HCT116 (cell line): Measurements from ENCODE around the gene MACF1. TPM values are rescaled to one million over a fixed set of nuclear protein-coding genes. Genes with fewer than 3 reads are reported as not detected.

ENCODE experiments used
- ATAC-seq: fragments of 200-7000 bp; cut with Tn5 transposase; 2 replicates; pipeline ENCODE4 v1.9.1; 2020; ENCODE audit warnings: mild to moderate bottlenecking, moderate library complexity
- BruUV-seq: library from RNA; stranded (reverse); fragments of 400-500 nt; replicated peaks from 2 replicates; lab custom pipeline; 2021; lab: Mats Ljungman, UMichigan
- CTCF ChIA-PET: fragments of 300-600 bp; sonication (Branson Sonifier 250); formaldehyde crosslinking; loops from one replicate; lab custom pipeline; 2021; ENCODE audit warnings: antibody characterized with exemption; lab: Charles Lee
- POLR2A ChIA-PET: fragments of 300-600, 350-600 bp; sonication (Branson Sonifier 250); formaldehyde crosslinking; loops from one replicate; lab custom pipeline; 2021; ENCODE audit warnings: antibody characterized with exemption; lab: Charles Lee
- RAD21 ChIA-PET, 2 experiments: fragments of 300-600 bp; sonication (Branson Sonifier 250); formaldehyde crosslinking; loops; one replicate each; lab custom pipeline; 2023; ENCODE audit warnings: low total read pairs in 2 of 2; ENCODE audit not compliant: uncharacterized antibody in 2 of 2, unreplicated experiment in 2 of 2, low non-redundant PET in 1 of 2; lab: Charles Lee
- DNase-seq: peaks from one replicate; pipeline ENCODE4 v3.0.0-alpha.2; 2010; ENCODE audit warnings: low read depth, low spot score
- H2AFZ ChIP-seq: fragments of 200-600 bp; shearing (Covaris generic), sonication (generic); 2 replicates; pipeline ENCODE4 v1.6.1; 2017; ENCODE audit warnings: low read depth, mixed run types, mixed read lengths, antibody characterized with exemption, low read length; ENCODE audit not compliant: poor library complexity, severe bottlenecking
- H3K27ac ChIP-seq: 2 replicates; pipeline ENCODE4 v1.5.1; 2012; ENCODE audit warnings: low read depth, low read length
- H3K27me3 ChIP-seq: fragments of 200-600 bp; sonication (generic); 2 replicates; pipeline ENCODE4 v1.6.1; 2016; ENCODE audit warnings: mixed run types, low read length, mixed read lengths; ENCODE audit not compliant: insufficient read depth
- H3K36me3 ChIP-seq, 2 experiments: fragments of 200-500 bp in 1 of 2; fragments of 200-600 bp in 1 of 2; sonication (Bioruptor generic) in 1 of 2; sonication (generic) in 1 of 2; 2 replicates each; pipeline versions ENCODE4 v1.5.1 to v1.6.1; 2014 to 2016; ENCODE audit warnings: low read length in 2 of 2, inconsistent platforms in 1 of 2, mixed read lengths in 1 of 2, mixed run types in 1 of 2; ENCODE audit not compliant: insufficient read depth in 2 of 2, control insufficient read depth in 1 of 2
- H3K4me1 ChIP-seq, 2 experiments: fragments of 200-600 bp in 1 of 2; sonication (generic) in 1 of 2; 2 replicates each; pipeline versions ENCODE4 v1.5.1 to v1.6.1; 2012 to 2017; ENCODE audit warnings: low read length in 2 of 2, inconsistent platforms in 1 of 2, mild to moderate bottlenecking in 1 of 2, mixed read lengths in 1 of 2, mixed run types in 1 of 2, moderate library complexity in 1 of 2; ENCODE audit not compliant: insufficient read depth in 2 of 2, control insufficient read depth in 1 of 2
- H3K4me2 ChIP-seq: fragments of 200-600 bp; sonication (generic); 2 replicates; pipeline ENCODE4 v1.6.1; 2017; ENCODE audit warnings: mixed run types, low read length, mixed read lengths
- H3K4me3 ChIP-seq, 2 experiments: fragments of 200-600 bp in 1 of 2; sonication (generic) in 1 of 2; replicated peaks in 1 of 2; 2 replicates each; pipeline ENCODE4 v1.5.1; 2011 to 2016; ENCODE audit warnings: low read length in 2 of 2, control low read depth in 1 of 2, low read depth in 1 of 2, mild to moderate bottlenecking in 1 of 2, mixed read lengths in 1 of 2, mixed run types in 1 of 2
- H3K79me2 ChIP-seq: fragments of 200-600 bp; sonication (generic); 2 replicates; pipeline ENCODE4 v1.6.1; 2017; ENCODE audit warnings: mild to moderate bottlenecking, mixed run types, low read length, moderate library complexity, mixed read lengths; ENCODE audit not compliant: insufficient read depth
- H3K9ac ChIP-seq: fragments of 200-600 bp; sonication (generic); 2 replicates; pipeline ENCODE4 v1.6.1; 2016; ENCODE audit warnings: low read length, mixed read lengths
- H3K9me2 ChIP-seq: fragments of 200-600 bp; sonication (generic), shearing (Covaris generic); 2 replicates; pipeline ENCODE4 v1.6.1; 2017; ENCODE audit warnings: mixed run types, mild to moderate bottlenecking, moderate library complexity; ENCODE audit not compliant: insufficient read depth
- H3K9me3 ChIP-seq, 2 experiments: fragments of 200-500 bp in 1 of 2; fragments of 200-600 bp in 1 of 2; sonication (Bioruptor generic) in 1 of 2; sonication (generic) in 1 of 2; 2 replicates each; pipeline ENCODE4 v1.6.1; 2014 to 2017; ENCODE audit warnings: low read length in 2 of 2, mixed read lengths in 2 of 2, inconsistent platforms in 1 of 2, low read depth in 1 of 2, mild to moderate bottlenecking in 1 of 2, mixed run types in 1 of 2, moderate library complexity in 1 of 2; ENCODE audit not compliant: control insufficient read depth in 1 of 2, insufficient read depth in 1 of 2
- H4K20me1 ChIP-seq: fragments of 200-600 bp; sonication (generic), shearing (Covaris generic); 2 replicates; pipeline ENCODE4 v1.6.1; 2017; ENCODE audit warnings: mixed run types, mild to moderate bottlenecking, moderate library complexity; ENCODE audit not compliant: insufficient read depth
- CBX3 ChIP-seq: IDR thresholded peaks from 2 replicates; pipeline ENCODE4 v1.6.1; 2012; ENCODE audit warnings: low read depth
- ELF1 ChIP-seq: IDR thresholded peaks from 2 replicates; pipeline ENCODE4 v1.6.1; 2012; ENCODE audit warnings: low read depth, borderline replicate concordance
- EZH2phosphoT487 ChIP-seq: fragments of 200-600 bp; IDR thresholded peaks from 2 replicates; pipeline ENCODE4 v1.6.1; 2018; ENCODE audit warnings: antibody characterized with exemption, borderline replicate concordance
- FOSL1 ChIP-seq: IDR thresholded peaks from 2 replicates; pipeline ENCODE4 v1.6.1; 2012; ENCODE audit warnings: low read depth
- JUND ChIP-seq: IDR thresholded peaks from 2 replicates; pipeline ENCODE4 v1.6.1; 2012
- TCF7L2 ChIP-seq: IDR thresholded peaks from 2 replicates; pipeline ENCODE4 v1.7.0; 2011; ENCODE audit warnings: borderline replicate concordance, inconsistent platforms; ENCODE audit not compliant: insufficient read depth, insufficient read length; ENCODE audit errors: extremely low read depth
- YY1 ChIP-seq: IDR thresholded peaks from 2 replicates; pipeline ENCODE4 v1.6.1; 2011; ENCODE audit warnings: low read length, low read depth, moderate library complexity, mild to moderate bottlenecking; ENCODE audit not compliant: insufficient replicate concordance; ENCODE audit errors: extremely low read depth
- intact Hi-C: fragments of 100-400 bp; cut with micrococcal nuclease; formaldehyde crosslinking; loops from 2 replicates; pipeline ENCODE4 v1.10.0; 2022
- total RNA-seq: library from RNA; stranded (reverse); gene quantifications from one replicate; pipeline ENCODE4 v1.2.1, GENCODE V29; 2021; ENCODE audit not compliant: unreplicated experiment
- TF ChIP-seq, protein P1 (sequence below): IDR thresholded peaks from 2 replicates; pipeline ENCODE4 v1.6.1; 2011; ENCODE audit warnings: mild to moderate bottlenecking, low read length, moderate library complexity; ENCODE audit not compliant: insufficient replicate concordance; ENCODE audit errors: extremely low read depth

MACF1 gene
- total RNA-seq, 1 experiment from 2014 or later, result 146 TPM

GRCh38 chr1:39212499-39212898 lies 8.0 kb downstream of the MACF1 start:
- intact Hi-C loops, result no loop called here
- peaks cover 5% of the 10 kb centered on the region; the same call in 1 of the 2 replicates for H3K79me2 ChIP-seq
- RAD21 ChIA-PET, result no interaction called here

GRCh38 chr1:39213511-39214002 lies 9.1 kb downstream of the MACF1 start:
- no peak overlapping the region for H3K9ac ChIP-seq
- H3K9me2 ChIP-seq, result no peaks in the 10 kb centered on the region
- peaks cover 13 to 20% of the 10 kb centered on the region in 2 experiments; a peak in 3 of 4 replicates for H3K4me1 ChIP-seq
- H3K27ac ChIP-seq, result no peak overlapping the region
- H3K79me2 ChIP-seq, result peaks cover 5% of the 10 kb centered on the region; the same call in 1 of the 2 replicates
- no peaks in the 10 kb centered on the region for H3K36me3 ChIP-seq
- no peaks in the 10 kb centered on the region for H3K27me3 ChIP-seq
- no peak overlapping the region for H3K4me3 ChIP-seq
- POLR2A ChIA-PET, result interaction anchor here (0.7 kb wide), 1 partner anchor 21 kb away, joined by 3 read pairs; no protein-coding TSS in a partner anchor
- DNase-seq, result no peak
- no peaks in the 10 kb centered on the region for H4K20me1 ChIP-seq
- TF ChIP-seq FOSL1 (no peak), TCF7L2 (no peak), JUND (no peak), ELF1 (no peak)
- TF ChIP-seq, protein P1, sequence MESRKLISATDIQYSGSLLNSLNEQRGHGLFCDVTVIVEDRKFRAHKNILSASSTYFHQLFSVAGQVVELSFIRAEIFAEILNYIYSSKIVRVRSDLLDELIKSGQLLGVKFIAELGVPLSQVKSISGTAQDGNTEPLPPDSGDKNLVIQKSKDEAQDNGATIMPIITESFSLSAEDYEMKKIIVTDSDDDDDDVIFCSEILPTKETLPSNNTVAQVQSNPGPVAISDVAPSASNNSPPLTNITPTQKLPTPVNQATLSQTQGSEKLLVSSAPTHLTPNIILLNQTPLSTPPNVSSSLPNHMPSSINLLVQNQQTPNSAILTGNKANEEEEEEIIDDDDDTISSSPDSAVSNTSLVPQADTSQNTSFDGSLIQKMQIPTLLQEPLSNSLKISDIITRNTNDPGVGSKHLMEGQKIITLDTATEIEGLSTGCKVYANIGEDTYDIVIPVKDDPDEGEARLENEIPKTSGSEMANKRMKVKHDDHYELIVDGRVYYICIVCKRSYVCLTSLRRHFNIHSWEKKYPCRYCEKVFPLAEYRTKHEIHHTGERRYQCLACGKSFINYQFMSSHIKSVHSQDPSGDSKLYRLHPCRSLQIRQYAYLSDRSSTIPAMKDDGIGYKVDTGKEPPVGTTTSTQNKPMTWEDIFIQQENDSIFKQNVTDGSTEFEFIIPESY, result no peak
- TF ChIP-seq, all 23 proteins: peak for 0
- no TSS peak for BruUV-seq
- intact Hi-C loops, result no loop called here
- no peak for ATAC-seq
- ChIA-PET RAD21 (no interaction called here), CTCF (no interaction called here)
- no peaks in the 10 kb centered on the region for H3K9me3 ChIP-seq
- H3K4me2 ChIP-seq, result 0 out of 2 replicates have a peak overlapping the region, but pooled peaks have one; percentile 13
- H2AFZ ChIP-seq, result no peak overlapping the region

More at GRCh38 chr1:39212499-39212898, 8.0 kb downstream of the MACF1 start:
- H2AFZ ChIP-seq, result no peak overlapping the region
- POLR2A ChIA-PET, result no interaction called here
- H3K27ac ChIP-seq, result no peak overlapping the region
- no peaks in the 10 kb centered on the region for H3K9me3 ChIP-seq
- DNase-seq, result no peak
- BruUV-seq, result no TSS peak
- H3K9me2 ChIP-seq, result no peaks in the 10 kb centered on the region
- H3K9ac ChIP-seq, result no peak overlapping the region
- no peaks in the 10 kb centered on the region for H4K20me1 ChIP-seq
- no peak overlapping the region for H3K4me3 ChIP-seq
- H3K4me2 ChIP-seq, result no peak overlapping the region
- no peaks in the 10 kb centered on the region for H3K27me3 ChIP-seq
- CTCF ChIA-PET, result no interaction called here
- H3K4me1 ChIP-seq, result peaks cover 13 to 20% of the 10 kb centered on the region in 2 experiments; a peak in 3 of 4 replicates
- ATAC-seq, result no peak
- TF ChIP-seq YY1 (no peak), CBX3 (no peak), JUND (no peak), EZH2phosphoT487 (no peak)
- no peaks in the 10 kb centered on the region for H3K36me3 ChIP-seq
